Smooth muscle cell (in vitro differentiated cells): ENCODE measurements around the gene SEPTIN12. TPM values are rescaled to one million over a fixed set of nuclear protein-coding genes. Genes with fewer than 3 reads are reported as not detected.

Source experiments
- DNase-seq: peaks from one replicate; lab custom pipeline; 2025; ENCODE audit not compliant: unreplicated experiment; lab: John Stamatoyannopoulos, UW
- H2AFZ ChIP-seq: fragments of 200-600 bp; sonication (generic); 2 replicates; pipeline ENCODE4 v1.6.0; 2016; ENCODE audit warnings: antibody characterized with exemption, low read depth, mild to moderate bottlenecking
- H3F3A ChIP-seq: fragments of 200-600 bp; sonication (generic); 2 replicates; pipeline ENCODE4 v1.6.0; 2017; ENCODE audit warnings: antibody characterized with exemption, low read depth
- H3K27ac ChIP-seq: fragments of 200-600 bp; sonication (generic); 2 replicates; pipeline ENCODE4 v1.5.1; 2016; ENCODE audit warnings: low read depth, mild to moderate bottlenecking
- H3K27me3 ChIP-seq: fragments of 200-600 bp; sonication (generic); 2 replicates; pipeline ENCODE4 v1.6.1; 2016; ENCODE audit warnings: low read depth, mild to moderate bottlenecking
- H3K36me3 ChIP-seq: fragments of 200-600 bp; sonication (generic); 2 replicates; pipeline ENCODE4 v1.5.1; 2016; ENCODE audit warnings: low read depth
- H3K4me1 ChIP-seq: fragments of 200-600 bp; sonication (generic); 2 replicates; pipeline ENCODE4 v1.5.1; 2016; ENCODE audit warnings: low read depth
- H3K4me2 ChIP-seq: fragments of 200-600 bp; sonication (generic); 2 replicates; pipeline ENCODE4 v1.6.0; 2016; ENCODE audit warnings: mild to moderate bottlenecking
- H3K4me3 ChIP-seq: fragments of 200-600 bp; sonication (generic); 2 replicates; pipeline ENCODE4 v1.5.1; 2016; ENCODE audit warnings: mild to moderate bottlenecking
- H3K79me2 ChIP-seq: fragments of 200-600 bp; sonication (generic); 2 replicates; pipeline ENCODE4 v1.6.0; 2016; ENCODE audit warnings: low read depth, mild to moderate bottlenecking
- H3K9ac ChIP-seq: fragments of 200-600 bp; sonication (generic); 2 replicates; pipeline ENCODE4 v1.6.0; 2016; ENCODE audit warnings: low read depth
- H3K9me3 ChIP-seq: fragments of 200-600 bp; sonication (generic); replicated peaks from 2 replicates; pipeline ENCODE4 v1.5.1; 2016; ENCODE audit warnings: low read depth
- H4K20me1 ChIP-seq: fragments of 200-600 bp; sonication (generic); 2 replicates; pipeline ENCODE4 v1.6.0; 2016; ENCODE audit warnings: low read depth
- WGBS: methylation state at CpG from one replicate; pipeline ENCODE4 v1.1.7; 2016; ENCODE audit warnings: low lambda C conversion rate; 5-methylcytosine and 5-hydroxymethylcytosine counted together
- polyA plus RNA-seq: library from polyadenylated mRNA; unstranded; fragments of >200 nt; fragmentation: Nextera tagmentation; extraction: Ambion mirVana; gene quantifications from 2 replicates; pipeline ENCODE4 v1.2.1, GENCODE V29; 2016
- total RNA-seq: library from RNA; depleted of rRNA; stranded (reverse); fragments of >200 nt; gene quantifications from 2 replicates; pipeline ENCODE4 v1.2.3, GENCODE V29; 2014
- TF ChIP-seq, protein P1 (sequence below): fragments of 200-600 bp; sonication (generic); IDR thresholded peaks from 2 replicates; pipeline ENCODE4 v1.5.1; 2017; ENCODE audit warnings: borderline replicate concordance, mild to moderate bottlenecking, antibody characterized with exemption; ENCODE audit not compliant: insufficient read depth, poor library complexity, severe bottlenecking

Gene SEPTIN12
- total and polyA plus RNA-seq, 2 experiments from 2014 or later, result not detected

DNA sequence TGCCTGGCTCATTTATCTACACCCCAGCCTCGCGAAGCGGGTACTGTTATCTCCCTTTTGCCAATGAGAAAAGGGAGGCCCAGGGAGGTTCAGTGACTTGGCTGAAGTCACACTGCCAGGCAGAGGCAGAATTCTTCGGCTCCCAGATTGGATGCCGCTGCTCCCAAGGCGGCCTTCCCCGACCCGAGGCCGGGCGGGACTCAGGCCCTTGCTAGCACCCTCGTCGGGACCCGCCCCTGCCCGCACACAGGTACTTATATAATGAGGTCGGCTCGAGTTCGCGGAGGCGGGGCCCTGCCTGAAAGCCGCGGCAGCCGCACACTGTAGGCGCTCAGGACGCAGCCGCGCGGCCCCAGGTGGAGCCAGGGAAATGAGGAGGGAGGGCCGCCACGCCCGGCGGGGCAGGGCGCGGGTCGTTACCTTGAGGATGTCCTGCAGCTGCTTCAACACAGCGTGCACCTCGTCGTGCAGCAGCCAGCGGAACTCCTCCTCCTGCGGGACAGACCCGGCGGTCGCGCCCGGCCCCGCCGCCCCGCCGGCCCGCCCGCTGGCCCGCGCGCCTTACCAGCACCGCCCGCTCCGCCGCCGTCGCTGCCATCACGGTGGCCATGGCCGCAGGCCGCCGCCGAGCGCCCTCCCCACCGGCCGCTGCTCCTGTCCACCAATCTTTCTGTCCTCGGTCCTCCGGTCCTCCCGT, 14.0 kb upstream of the SEPTIN12 start, which contains the start of gene ROGDI:
TSS of gene ROGDI (minus strand) at position 672 of the 697 bp plus-strand sequence. CDS start at position 610, 62 bp downstream.
- TF ChIP-seq, protein P1, sequence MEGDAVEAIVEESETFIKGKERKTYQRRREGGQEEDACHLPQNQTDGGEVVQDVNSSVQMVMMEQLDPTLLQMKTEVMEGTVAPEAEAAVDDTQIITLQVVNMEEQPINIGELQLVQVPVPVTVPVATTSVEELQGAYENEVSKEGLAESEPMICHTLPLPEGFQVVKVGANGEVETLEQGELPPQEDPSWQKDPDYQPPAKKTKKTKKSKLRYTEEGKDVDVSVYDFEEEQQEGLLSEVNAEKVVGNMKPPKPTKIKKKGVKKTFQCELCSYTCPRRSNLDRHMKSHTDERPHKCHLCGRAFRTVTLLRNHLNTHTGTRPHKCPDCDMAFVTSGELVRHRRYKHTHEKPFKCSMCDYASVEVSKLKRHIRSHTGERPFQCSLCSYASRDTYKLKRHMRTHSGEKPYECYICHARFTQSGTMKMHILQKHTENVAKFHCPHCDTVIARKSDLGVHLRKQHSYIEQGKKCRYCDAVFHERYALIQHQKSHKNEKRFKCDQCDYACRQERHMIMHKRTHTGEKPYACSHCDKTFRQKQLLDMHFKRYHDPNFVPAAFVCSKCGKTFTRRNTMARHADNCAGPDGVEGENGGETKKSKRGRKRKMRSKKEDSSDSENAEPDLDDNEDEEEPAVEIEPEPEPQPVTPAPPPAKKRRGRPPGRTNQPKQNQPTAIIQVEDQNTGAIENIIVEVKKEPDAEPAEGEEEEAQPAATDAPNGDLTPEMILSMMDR, result no peak
- Histone ChIP-seq H3K27ac (peak within 1 kb of the TSS; percentile 59), H3K4me2 (peak within 1 kb of the TSS; percentile 97), H3K4me1 (peaks cover 8% of the 10 kb centered on the region), H3K9ac (peak within 1 kb of the TSS; percentile 55), H3K27me3 (no peaks in the 10 kb centered on the region), H3K36me3 (peaks cover 3% of the 10 kb centered on the region), H3K4me3 (peak within 1 kb of the TSS; percentile 86), H3F3A (peaks cover 25% of the 10 kb centered on the region), H3K9me3 (no peaks in the 10 kb centered on the region), H4K20me1 (no peaks in the 10 kb centered on the region), H3K79me2 (peaks cover 4% of the 10 kb centered on the region), H2AFZ (peak within 1 kb of the TSS; percentile 70)
- no peak for DNase-seq
- under 1% methylated on average over 37 of the region's 70 CpGs for WGBS

- Histone ChIP-seq H4K20me1 (no peaks in the 10 kb centered on the region), H2AFZ (peak overlapping the region; percentile 64), H3K9me3 (no peaks in the 10 kb centered on the region), H3K4me2 (peak overlapping the region; percentile 97), H3F3A (peaks cover 24% of the 10 kb centered on the region), H3K9ac (no peak overlapping the region), H3K36me3 (peaks cover 3% of the 10 kb centered on the region), H3K79me2 (peaks cover 4% of the 10 kb centered on the region), H3K4me1 (peaks cover 8% of the 10 kb centered on the region), H3K27me3 (no peaks in the 10 kb centered on the region), H3K4me3 (peak overlapping the region; percentile 86), H3K27ac (no peak overlapping the region)
- no peak for DNase-seq
- TF ChIP-seq, protein P1, result no peak
- 43% methylated on average over 20 of the region's 29 CpGs for WGBS
Observed at GRCh38 chr16:4801051-4801961, 13.2 kb upstream of the SEPTIN12 start.

- H3K79me2 ChIP-seq, result peaks cover 4% of the 10 kb centered on the region
- H2AFZ ChIP-seq, result no peak overlapping the region
- H3K4me1 ChIP-seq, result peaks cover 8% of the 10 kb centered on the region
- no peak overlapping the region for H3K4me3 ChIP-seq
- DNase-seq, result no peak
- H3K4me2 ChIP-seq, result no peak overlapping the region
- WGBS, result 91% methylated on average over 17 of the region's 17 CpGs
- H3K9me3 ChIP-seq, result no peaks in the 10 kb centered on the region
- H4K20me1 ChIP-seq, result no peaks in the 10 kb centered on the region
- H3K9ac ChIP-seq, result no peak overlapping the region
- no peaks in the 10 kb centered on the region for H3K27me3 ChIP-seq
- H3K36me3 ChIP-seq, result no peaks in the 10 kb centered on the region
- TF ChIP-seq, protein P1, result no peak
- peaks cover 17% of the 10 kb centered on the region for H3F3A ChIP-seq
- no peak overlapping the region for H3K27ac ChIP-seq
Observed at GRCh38 chr16:4800290-4801041, 12.3 kb upstream of the SEPTIN12 start.
